Thyroid gland (tissue), 4 donors: ENCODE results near the gene SLC24A4.

Source experiments
- CTCF ChIP-seq, 6 experiments: fragments of 200-600 bp in 3 of 6; fragments of 450-650 bp in 3 of 6; sonication (generic) in 3 of 6; IDR thresholded peaks; one replicate each; pipeline ENCODE4 v1.5.1; 2016 to 2019; ENCODE audit warnings: antibody characterized with exemption in 6 of 6, mild to moderate bottlenecking in 2 of 6, inconsistent platforms in 1 of 6, moderate library complexity in 1 of 6
- POLR2A ChIP-seq, 2 donors: fragments of 450-650 bp; IDR thresholded peaks; one replicate each; pipeline ENCODE4 v1.6.1; 2017; ENCODE audit warnings: antibody characterized with exemption in 2 of 2, mild to moderate bottlenecking in 2 of 2, moderate library complexity in 1 of 2

- TF ChIP-seq CTCF (IDR thresholded peaks at IDR 0.05), result no peak
- TF ChIP-seq POLR2A (IDR thresholded peaks at IDR 0.05), result no peak
These were observed 135.4 kb downstream of the SLC24A4 start for GRCh38 chr14:92458136-92459029.
